Mesendoderm (in vitro differentiated cells): Measurements from ENCODE around the gene IFNL3.

ENCODE experiments used
- DNase-seq: peaks from one replicate; pipeline ENCODE4 v3.0.0; 2013
- H2AK5ac ChIP-seq: 2 replicates; pipeline ENCODE4 v1.6.1; 2013; ENCODE audit warnings: low read length, inconsistent platforms
- H2BK120ac ChIP-seq: 2 replicates; pipeline ENCODE4 v1.6.1; 2013; ENCODE audit warnings: low read depth, mild to moderate bottlenecking, low read length, moderate library complexity, mixed read lengths
- H2BK15ac ChIP-seq: replicated peaks from 2 replicates; pipeline ENCODE4 v1.6.1; 2013; ENCODE audit warnings: low read depth, mild to moderate bottlenecking, moderate library complexity
- H2BK5ac ChIP-seq: 2 replicates; pipeline ENCODE4 v1.6.1; 2013; ENCODE audit warnings: low read length, inconsistent platforms
- H3K18ac ChIP-seq: 2 replicates; pipeline ENCODE4 v1.6.1; 2013; ENCODE audit warnings: mild to moderate bottlenecking, low read length, mixed read lengths
- H3K23ac ChIP-seq: one replicate; pipeline ENCODE4 v1.6.1; 2013; ENCODE audit warnings: low read length
- H3K27ac ChIP-seq: 2 replicates; pipeline ENCODE4 v1.5.1; 2013; ENCODE audit warnings: low read depth, mild to moderate bottlenecking, inconsistent platforms, low read length, moderate library complexity
- H3K27me3 ChIP-seq: 2 replicates; pipeline ENCODE4 v1.6.1; 2013; ENCODE audit warnings: low read length, control low read depth, mild to moderate bottlenecking, inconsistent platforms; ENCODE audit not compliant: insufficient read depth, poor library complexity
- H3K36me3 ChIP-seq: 2 replicates; pipeline ENCODE4 v1.6.1; 2013; ENCODE audit warnings: low read length, inconsistent platforms; ENCODE audit not compliant: control insufficient read depth, insufficient read depth
- H3K4ac ChIP-seq: one replicate; pipeline ENCODE4 v1.6.1; 2013; ENCODE audit warnings: low read depth, mild to moderate bottlenecking, low read length, moderate library complexity
- H3K4me1 ChIP-seq: 2 replicates; pipeline ENCODE4 v1.6.1; 2013; ENCODE audit warnings: low read depth, low read length, inconsistent platforms; ENCODE audit not compliant: control insufficient read depth
- H3K4me2 ChIP-seq: 2 replicates; pipeline ENCODE4 v1.6.1; 2013; ENCODE audit warnings: low read length
- H3K4me3 ChIP-seq: 2 replicates; pipeline ENCODE4 v1.5.1; 2013; ENCODE audit warnings: mild to moderate bottlenecking, low read length
- H3K56ac ChIP-seq: one replicate; pipeline ENCODE4 v1.6.1; 2013; ENCODE audit warnings: low read length
- H3K79me1 ChIP-seq: 2 replicates; pipeline ENCODE4 v1.6.1; 2013; ENCODE audit warnings: low read length, inconsistent platforms
- H3K79me2 ChIP-seq: 2 replicates; pipeline ENCODE4 v1.6.1; 2013; ENCODE audit warnings: mild to moderate bottlenecking, low read length; ENCODE audit not compliant: control insufficient read depth, insufficient read depth
- H3K9ac ChIP-seq: 2 replicates; pipeline ENCODE4 v1.6.1; 2013; ENCODE audit warnings: low read length, inconsistent platforms
- H4K5ac ChIP-seq: one replicate; pipeline ENCODE4 v1.6.1; 2013; ENCODE audit warnings: low read length
- H4K8ac ChIP-seq: one replicate; pipeline ENCODE4 v1.6.1; 2013; ENCODE audit warnings: low read depth, mild to moderate bottlenecking, control low read depth, low read length, moderate library complexity
- WGBS: extraction: QIAGEN DNeasy Blood & Tissue Kit; methylation state at CpG from one replicate; pipeline ENCODE4 v1.1.7; 2013; ENCODE audit warnings: low lambda C conversion rate, missing lambda C conversion rate; ENCODE audit not compliant: insufficient coverage; ENCODE audit errors: extremely low coverage; 5-methylcytosine and 5-hydroxymethylcytosine counted together

The IFNL3 gene

GRCh38 chr19:39251846-39252245 lies 7.0 kb upstream of the IFNL3 start:
- Histone ChIP-seq H3K18ac (no peak overlapping the region), H2AK5ac (no peak overlapping the region), H3K79me1 (no peaks in the 10 kb centered on the region), H2BK15ac (no peak overlapping the region), H3K23ac (no peak overlapping the region), H3K56ac (no peak overlapping the region), H3K4me1 (no peaks in the 10 kb centered on the region), H3K36me3 (no peaks in the 10 kb centered on the region), H3K79me2 (no peaks in the 10 kb centered on the region), H3K4ac (no peak overlapping the region), H2BK5ac (no peak overlapping the region), H3K9ac (no peak overlapping the region), H4K5ac (no peak overlapping the region), H3K27me3 (peaks cover 27% of the 10 kb centered on the region), H3K4me2 (no peak overlapping the region), H3K27ac (no peak overlapping the region), H3K4me3 (no peak overlapping the region), H4K8ac (no peak overlapping the region), H2BK120ac (no peak overlapping the region)
- DNase-seq, result no peak
- no CpG with 5 or more reads among the region's 3 CpGs for WGBS

DNA sequence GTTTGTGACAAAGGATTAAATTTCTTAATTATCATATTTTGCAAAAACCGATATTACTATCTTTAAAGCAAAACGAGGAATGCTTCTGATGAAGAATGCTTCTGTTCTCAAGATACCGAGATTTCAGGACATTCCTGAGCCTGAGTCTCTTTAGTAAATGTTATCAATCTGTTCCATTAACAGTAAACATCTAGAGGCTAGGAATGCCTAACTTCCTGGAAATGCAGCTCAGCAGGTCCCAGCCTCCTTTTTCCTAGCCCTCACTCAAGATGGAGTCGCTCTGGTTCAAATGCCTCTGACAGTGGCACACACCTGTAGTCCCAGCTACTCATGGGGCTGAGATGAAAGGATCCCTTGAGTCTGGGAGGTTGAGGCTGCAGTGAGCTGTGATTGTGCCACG lies 6.3 kb upstream of the IFNL3 start:
- H2BK120ac ChIP-seq, result no peak overlapping the region
- no peaks in the 10 kb centered on the region for H3K79me2 ChIP-seq
- no peaks in the 10 kb centered on the region for H3K4me1 ChIP-seq
- no peaks in the 10 kb centered on the region for H3K79me1 ChIP-seq
- no peak overlapping the region for H2AK5ac ChIP-seq
- no peak overlapping the region for H3K4me2 ChIP-seq
- H4K8ac ChIP-seq, result no peak overlapping the region
- peaks cover 27% of the 10 kb centered on the region for H3K27me3 ChIP-seq
- H2BK15ac ChIP-seq, result no peak overlapping the region
- no peak overlapping the region for H2BK5ac ChIP-seq
- no peak overlapping the region for H3K27ac ChIP-seq
- H4K5ac ChIP-seq, result no peak overlapping the region
- no peak overlapping the region for H3K18ac ChIP-seq
- no peak overlapping the region for H3K4me3 ChIP-seq
- H3K9ac ChIP-seq, result no peak overlapping the region
- DNase-seq, result peak; percentile 9
- no CpG with 5 or more reads among the region's 5 CpGs for WGBS
- H3K56ac ChIP-seq, result no peak overlapping the region
- no peak overlapping the region for H3K4ac ChIP-seq
- H3K23ac ChIP-seq, result no peak overlapping the region
- H3K36me3 ChIP-seq, result no peaks in the 10 kb centered on the region

DNA sequence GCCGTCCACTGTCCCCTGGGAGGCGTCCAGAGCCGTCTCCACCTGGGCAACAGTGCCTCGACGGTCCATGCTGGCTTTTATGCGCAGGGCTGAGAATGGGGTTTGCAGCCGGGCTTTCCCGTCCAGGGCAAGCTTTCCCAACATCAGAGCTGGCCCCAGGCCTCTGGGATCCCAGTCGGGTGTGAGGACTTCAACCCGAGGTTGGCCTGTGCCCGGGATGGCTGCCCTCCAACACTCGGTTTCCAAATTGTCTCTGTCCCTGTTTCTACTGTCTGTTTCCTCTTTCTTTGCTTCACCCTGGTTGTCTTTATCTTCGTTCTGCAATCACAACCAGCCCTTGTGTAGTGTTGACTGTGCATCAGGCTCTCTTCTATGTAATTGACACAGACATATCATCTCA lies 4.0 kb upstream of the IFNL3 start, which contains the start of gene IFNL4:
Gene IFNL4, minus strand, starts transcription at position 51 of the 400 bp plus-strand sequence.
- no peaks in the 10 kb centered on the region for H3K4me1 ChIP-seq
- H3K27me3 ChIP-seq, result peaks cover 27% of the 10 kb centered on the region
- no CpG with 5 or more reads among the region's 13 CpGs for WGBS
- no peak within 1 kb of the TSS for H3K4me2 ChIP-seq
- H2BK5ac ChIP-seq, result no peak within 1 kb of the TSS
- H3K4ac ChIP-seq, result no peak within 1 kb of the TSS
- no peaks in the 10 kb centered on the region for H3K36me3 ChIP-seq
- H3K79me2 ChIP-seq, result no peaks in the 10 kb centered on the region
- no peak for DNase-seq
- no peak within 1 kb of the TSS for H2AK5ac ChIP-seq
- H2BK15ac ChIP-seq, result no peak within 1 kb of the TSS
- H3K23ac ChIP-seq, result no peak within 1 kb of the TSS
- no peak within 1 kb of the TSS for H3K27ac ChIP-seq
- peak within 1 kb of the TSS; percentile 11 for H3K9ac ChIP-seq
- no peak within 1 kb of the TSS for H3K4me3 ChIP-seq
- H2BK120ac ChIP-seq, result no peak within 1 kb of the TSS
- no peak within 1 kb of the TSS for H4K8ac ChIP-seq
- H3K56ac ChIP-seq, result peak within 1 kb of the TSS; percentile 60
- H3K18ac ChIP-seq, result no peak within 1 kb of the TSS
- H4K5ac ChIP-seq, result no peak within 1 kb of the TSS
- H3K79me1 ChIP-seq, result no peaks in the 10 kb centered on the region

- Histone ChIP-seq H3K4ac (no peak overlapping the region), H2AK5ac (no peak overlapping the region), H3K4me3 (no peak overlapping the region), H2BK120ac (no peak overlapping the region), H4K8ac (no peak overlapping the region), H3K9ac (peak overlapping the region; percentile 11), H3K56ac (peak overlapping the region; percentile 60), H3K27me3 (peaks cover 27% of the 10 kb centered on the region), H2BK15ac (no peak overlapping the region), H3K79me1 (no peaks in the 10 kb centered on the region), H4K5ac (no peak overlapping the region), H3K36me3 (no peaks in the 10 kb centered on the region), H3K27ac (no peak overlapping the region), H3K4me2 (no peak overlapping the region), H3K23ac (no peak overlapping the region), H3K18ac (no peak overlapping the region), H2BK5ac (no peak overlapping the region), H3K4me1 (no peaks in the 10 kb centered on the region), H3K79me2 (no peaks in the 10 kb centered on the region)
- peak; percentile 29 for DNase-seq
- WGBS, result no CpG with 5 or more reads among the region's 92 CpGs
Measured at GRCh38 chr19:39247701-39248664, 3.2 kb upstream of the IFNL3 start.

- Histone ChIP-seq H3K4me2 (no peak overlapping the region), H2BK5ac (no peak overlapping the region), H3K56ac (no peak overlapping the region), H3K9ac (no peak overlapping the region), H3K18ac (no peak overlapping the region), H3K27ac (no peak overlapping the region), H3K4me1 (no peaks in the 10 kb centered on the region), H2BK15ac (no peak overlapping the region), H4K5ac (no peak overlapping the region), H3K23ac (no peak overlapping the region), H3K36me3 (no peaks in the 10 kb centered on the region), H3K4me3 (no peak overlapping the region), H2BK120ac (no peak overlapping the region), H2AK5ac (no peak overlapping the region), H3K79me2 (no peaks in the 10 kb centered on the region), H3K4ac (no peak overlapping the region), H4K8ac (no peak overlapping the region), H3K79me1 (no peaks in the 10 kb centered on the region), H3K27me3 (peaks cover 27% of the 10 kb centered on the region)
- no CpG with 5 or more reads among the region's 42 CpGs for WGBS
- peak; percentile 64 for DNase-seq
Measured at GRCh38 chr19:39246951-39247669, 2.3 kb upstream of the IFNL3 start.
